GM21367 (cell line): Measurements from ENCODE around the gene CIZ1.
"Not testable (repeated sequence)": the region's sequence is repeated elsewhere in the genome, so short reads cannot be mapped to it uniquely, and the experiment has no call there.

ENCODE experiments used
- ATAC-seq: cut with Tn5 transposase; IDR thresholded peaks from one replicate; pipeline ENCODE4 v1.9.1; 2021; ENCODE audit not compliant: unreplicated experiment

CIZ1 gene

GRCh38 chr9:128190516-128191405, 611 bp downstream of the CIZ1 start:
- no peak for ATAC-seq

GRCh38 chr9:128190013-128190412, 1.4 kb downstream of the CIZ1 start:
- no peak for ATAC-seq

GRCh38 chr9:128188209-128188608, 3.2 kb downstream of the CIZ1 start:
- ATAC-seq: no peak

GRCh38 chr9:128187361-128187760, 4.0 kb downstream of the CIZ1 start:
- no peak for ATAC-seq

GRCh38 chr9:128185979-128186965, 5.1 kb downstream of the CIZ1 start:
- ATAC-seq: no peak

GRCh38 chr9:128182893-128183588, 8.3 kb downstream of the CIZ1 start:
- no peak for ATAC-seq

GRCh38 chr9:128181480-128181879, 9.9 kb downstream of the CIZ1 start:
- ATAC-seq: not testable (repeated sequence)

- no peak for ATAC-seq
These were observed 10.9 kb downstream of the CIZ1 start for GRCh38 chr9:128180447-128180846.

GRCh38 chr9:128180001-128180400, 11.4 kb downstream of the CIZ1 start:
- ATAC-seq: no peak

GRCh38 chr9:128178806-128179431, 12.5 kb downstream of the CIZ1 start:
- ATAC-seq: no peak

GRCh38 chr9:128175726-128176125, 15.6 kb downstream of the CIZ1 start:
- no peak for ATAC-seq

GRCh38 chr9:128175102-128175563, 16.2 kb downstream of the CIZ1 start:
- ATAC-seq: no peak

GRCh38 chr9:128174062-128174461, 17.3 kb downstream of the CIZ1 start:
- ATAC-seq: no peak

GRCh38 chr9:128169925-128170324, 21.4 kb downstream of the CIZ1 start:
- ATAC-seq: no peak

- no peak for ATAC-seq
These were observed 21.9 kb downstream of the CIZ1 start for GRCh38 chr9:128169492-128169891.

GRCh38 chr9:128168731-128169308, 22.6 kb downstream of the CIZ1 start:
- no peak for ATAC-seq

GRCh38 chr9:128167209-128167608, 24.2 kb downstream of the CIZ1 start:
- no peak for ATAC-seq

GRCh38 chr9:128166169-128166568, 25.2 kb downstream of the CIZ1 start:
- no peak for ATAC-seq

- ATAC-seq: no peak
These were observed 27.0 kb downstream of the CIZ1 start for GRCh38 chr9:128164307-128164885.
